ENCODE data around the gene ANKRD31. TPM values are rescaled to one million over a fixed set of nuclear protein-coding genes. Genes with fewer than 3 reads are reported as not detected.

Gene ANKRD31
- total RNA-seq, 1 experiment from 2014 or later, result 0.48 TPM

DNA sequence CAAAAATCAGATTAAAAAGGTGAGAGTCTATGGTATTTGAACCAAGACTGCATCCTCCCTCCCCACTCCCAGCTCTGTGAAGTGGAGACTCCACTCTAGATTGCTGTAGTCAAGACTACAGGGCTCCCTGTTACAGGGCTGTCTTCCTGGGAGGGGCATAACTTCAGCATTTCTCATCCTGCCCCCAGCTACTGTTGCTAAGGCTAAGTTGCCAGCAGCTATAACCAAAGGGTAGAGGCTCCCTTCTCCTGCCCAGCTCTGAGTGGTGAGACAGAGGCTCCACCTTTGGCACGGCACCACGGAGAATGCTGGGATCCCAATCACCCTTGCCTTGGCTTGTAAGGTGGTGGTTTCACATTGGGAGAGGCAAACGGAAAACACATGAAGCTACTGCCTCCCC, 145.1 kb downstream of the ANKRD31 start:
- Histone ChIP-seq H3F3A (ENCODE audit: insufficient read depth, low read depth) (peaks cover 12% of the 10 kb centered on the region), H3K4me2 (no peak overlapping the region), H3K4me3 (no peak overlapping the region), H3K79me2 (ENCODE audit: low read depth) (no peaks in the 10 kb centered on the region), H3K36me3 (ENCODE audit: low read depth) (no peaks in the 10 kb centered on the region), H3K27ac (no peak overlapping the region), H3K27me3 (ENCODE audit: insufficient read depth, low read depth) (no peaks in the 10 kb centered on the region), H3K9me3 (ENCODE audit: insufficient read depth, low read depth) (no peaks in the 10 kb centered on the region; the same call in 1 of the 2 replicates), H2AFZ (no peak overlapping the region), H3K4me1 (replicated peaks; ENCODE audit: insufficient read depth) (peaks cover 37% of the 10 kb centered on the region), H4K20me1 (ENCODE audit: insufficient read depth) (no peaks in the 10 kb centered on the region), H3K9me2 (ENCODE audit: insufficient read depth) (no peaks in the 10 kb centered on the region)
- POLR2A ChIA-PET (ENCODE audit: unreplicated experiment), result interaction anchor here (0.5 kb wide), 1 partner anchor 78 kb away, joined by 3 read pairs; no protein-coding TSS in a partner anchor
- no peak for DNase-seq
- intact Hi-C loops (cut with micrococcal nuclease; ENCODE audit: unreplicated experiment), result no loop called here
- no TSS peak for BruUV-seq (replicated peaks)
- no peak for TF ChIP-seq EZH2 (IDR thresholded peaks at IDR 0.05; ENCODE audit: low read depth)
- TF ChIP-seq, protein P1, sequence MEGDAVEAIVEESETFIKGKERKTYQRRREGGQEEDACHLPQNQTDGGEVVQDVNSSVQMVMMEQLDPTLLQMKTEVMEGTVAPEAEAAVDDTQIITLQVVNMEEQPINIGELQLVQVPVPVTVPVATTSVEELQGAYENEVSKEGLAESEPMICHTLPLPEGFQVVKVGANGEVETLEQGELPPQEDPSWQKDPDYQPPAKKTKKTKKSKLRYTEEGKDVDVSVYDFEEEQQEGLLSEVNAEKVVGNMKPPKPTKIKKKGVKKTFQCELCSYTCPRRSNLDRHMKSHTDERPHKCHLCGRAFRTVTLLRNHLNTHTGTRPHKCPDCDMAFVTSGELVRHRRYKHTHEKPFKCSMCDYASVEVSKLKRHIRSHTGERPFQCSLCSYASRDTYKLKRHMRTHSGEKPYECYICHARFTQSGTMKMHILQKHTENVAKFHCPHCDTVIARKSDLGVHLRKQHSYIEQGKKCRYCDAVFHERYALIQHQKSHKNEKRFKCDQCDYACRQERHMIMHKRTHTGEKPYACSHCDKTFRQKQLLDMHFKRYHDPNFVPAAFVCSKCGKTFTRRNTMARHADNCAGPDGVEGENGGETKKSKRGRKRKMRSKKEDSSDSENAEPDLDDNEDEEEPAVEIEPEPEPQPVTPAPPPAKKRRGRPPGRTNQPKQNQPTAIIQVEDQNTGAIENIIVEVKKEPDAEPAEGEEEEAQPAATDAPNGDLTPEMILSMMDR (conservative IDR thresholded peaks at IDR 0.05), result no peak
- CTCF ChIA-PET, result no interaction called here

DNA sequence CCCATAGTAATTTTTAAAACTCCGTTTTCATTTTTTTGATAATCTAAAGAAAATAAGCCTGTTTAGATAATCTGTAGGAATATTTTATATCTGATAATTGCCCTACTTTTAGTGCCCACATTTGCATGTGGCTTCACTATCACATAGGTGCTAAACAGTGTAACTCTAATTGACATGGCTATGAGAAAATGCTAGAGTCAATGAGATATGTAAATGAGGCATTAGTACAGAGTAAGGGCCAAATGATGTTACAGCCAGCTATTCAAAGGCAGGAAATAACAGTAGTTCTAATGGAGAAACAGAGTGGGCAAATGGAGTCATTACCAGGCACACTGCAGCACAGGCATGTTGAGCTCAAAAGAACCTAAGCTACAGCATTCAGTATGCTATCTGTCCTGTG, 147.0 kb downstream of the ANKRD31 start:
- peaks cover 24% of the 10 kb centered on the region for H3K4me1 ChIP-seq (replicated peaks; ENCODE audit: insufficient read depth)

DNA sequence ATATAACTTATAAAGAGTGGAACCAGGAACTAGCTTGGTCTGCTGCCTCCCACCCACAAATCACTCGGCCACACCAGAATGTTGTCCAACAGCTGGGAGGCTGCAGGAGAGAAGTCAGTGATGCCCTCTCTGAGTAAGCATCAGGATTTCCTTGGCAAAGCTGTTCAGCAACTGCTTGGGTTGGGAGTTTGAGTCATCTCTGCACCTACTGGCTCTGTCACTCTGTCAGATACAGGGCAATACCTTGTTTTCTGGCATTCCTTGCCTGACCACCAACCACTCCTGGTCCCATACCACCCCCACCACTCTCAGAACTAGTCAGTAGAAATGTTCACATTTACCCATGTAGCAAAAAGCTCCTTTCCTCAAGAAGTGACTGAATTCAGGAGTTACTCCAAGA, 147.5 kb downstream of the ANKRD31 start:
- intact Hi-C loops (cut with micrococcal nuclease; ENCODE audit: unreplicated experiment), result no loop called here
- Histone ChIP-seq H3F3A (ENCODE audit: insufficient read depth, low read depth) (peaks cover 12% of the 10 kb centered on the region), H3K27me3 (ENCODE audit: insufficient read depth, low read depth) (no peaks in the 10 kb centered on the region), H3K79me2 (ENCODE audit: low read depth) (no peaks in the 10 kb centered on the region), H3K4me2 (peak overlapping the region; percentile 14), H3K27ac (peak overlapping the region; percentile 6; the same call in 1 of the 2 replicates), H4K20me1 (ENCODE audit: insufficient read depth) (no peaks in the 10 kb centered on the region), H3K9me3 (ENCODE audit: insufficient read depth, low read depth) (no peaks in the 10 kb centered on the region; the same call in 1 of the 2 replicates), H3K4me3 (no peak overlapping the region), H3K4me1 (replicated peaks; ENCODE audit: insufficient read depth) (peaks cover 24% of the 10 kb centered on the region), H3K9me2 (ENCODE audit: insufficient read depth) (no peaks in the 10 kb centered on the region), H3K36me3 (ENCODE audit: low read depth) (no peaks in the 10 kb centered on the region), H2AFZ (no peak overlapping the region)
- POLR2A ChIA-PET (ENCODE audit: unreplicated experiment), result interaction anchor here (0.5 kb wide), 1 partner anchor 248 kb away, joined by 18 read pairs; the partner anchor contains the start of gene HMGCR
- no TSS peak for BruUV-seq (replicated peaks)
- DNase-seq, result peak; percentile 44 to 79
- TF ChIP-seq, protein P1 (conservative IDR thresholded peaks at IDR 0.05), result no peak
- CTCF ChIA-PET, result no interaction called here

More for the DNA sequence above, 147.0 kb downstream of the ANKRD31 start:
- H2AFZ ChIP-seq, result no peak overlapping the region
- no peak for TF ChIP-seq EZH2 (IDR thresholded peaks at IDR 0.05; ENCODE audit: low read depth)
- TF ChIP-seq, protein P1 (conservative IDR thresholded peaks at IDR 0.05), result no peak
- CTCF ChIA-PET, result no interaction called here
- BruUV-seq (replicated peaks), result no TSS peak
- H3K36me3 ChIP-seq (ENCODE audit: low read depth), result no peaks in the 10 kb centered on the region
- intact Hi-C loops (cut with micrococcal nuclease; ENCODE audit: unreplicated experiment), result no loop called here
- no peak overlapping the region for H3K4me3 ChIP-seq
- H3K27ac ChIP-seq, result peak overlapping the region; percentile 6; the same call in 1 of the 2 replicates
- H3K4me2 ChIP-seq, result peak overlapping the region; percentile 14
- DNase-seq, result no peak
- no peaks in the 10 kb centered on the region for H3K27me3 ChIP-seq (ENCODE audit: insufficient read depth, low read depth)
- POLR2A ChIA-PET (ENCODE audit: unreplicated experiment), result interaction anchor here (0.5 kb wide), 2 partner anchors 19 to 247 kb away, joined by 6 to 18 read pairs; partner anchors contain the start of gene HMGCR
- H3K79me2 ChIP-seq (ENCODE audit: low read depth), result no peaks in the 10 kb centered on the region
- H3K9me3 ChIP-seq (ENCODE audit: insufficient read depth, low read depth), result no peaks in the 10 kb centered on the region; the same call in 1 of the 2 replicates
- H4K20me1 ChIP-seq (ENCODE audit: insufficient read depth), result no peaks in the 10 kb centered on the region
- peaks cover 12% of the 10 kb centered on the region for H3F3A ChIP-seq (ENCODE audit: insufficient read depth, low read depth)
- no peaks in the 10 kb centered on the region for H3K9me2 ChIP-seq (ENCODE audit: insufficient read depth)

All from PC-9 (cell line).